ENCODE data around the gene G6PD.
A peak's percentile ranks its signal among the peaks of the same experiment; 100 is the strongest.
"Not testable (repeated sequence)": the region's sequence is repeated elsewhere in the genome, so short reads cannot be mapped to it uniquely, and the experiment has no call there.

Gene G6PD

GRCh38 chrX:154546354-154547244 is at the start of gene G6PD:
Gene G6PD, minus strand, starts transcription at chrX:154546846. Its CDS starts 691 bp downstream, at chrX:154546155.
- in situ Hi-C loops (cut with MboI; ENCODE audit: low pct_unique_long_range_greater_than_20kb, low sequenced_read_pairs, unreplicated experiment) = no loop called here
- TF ChIP-seq, protein P1, sequence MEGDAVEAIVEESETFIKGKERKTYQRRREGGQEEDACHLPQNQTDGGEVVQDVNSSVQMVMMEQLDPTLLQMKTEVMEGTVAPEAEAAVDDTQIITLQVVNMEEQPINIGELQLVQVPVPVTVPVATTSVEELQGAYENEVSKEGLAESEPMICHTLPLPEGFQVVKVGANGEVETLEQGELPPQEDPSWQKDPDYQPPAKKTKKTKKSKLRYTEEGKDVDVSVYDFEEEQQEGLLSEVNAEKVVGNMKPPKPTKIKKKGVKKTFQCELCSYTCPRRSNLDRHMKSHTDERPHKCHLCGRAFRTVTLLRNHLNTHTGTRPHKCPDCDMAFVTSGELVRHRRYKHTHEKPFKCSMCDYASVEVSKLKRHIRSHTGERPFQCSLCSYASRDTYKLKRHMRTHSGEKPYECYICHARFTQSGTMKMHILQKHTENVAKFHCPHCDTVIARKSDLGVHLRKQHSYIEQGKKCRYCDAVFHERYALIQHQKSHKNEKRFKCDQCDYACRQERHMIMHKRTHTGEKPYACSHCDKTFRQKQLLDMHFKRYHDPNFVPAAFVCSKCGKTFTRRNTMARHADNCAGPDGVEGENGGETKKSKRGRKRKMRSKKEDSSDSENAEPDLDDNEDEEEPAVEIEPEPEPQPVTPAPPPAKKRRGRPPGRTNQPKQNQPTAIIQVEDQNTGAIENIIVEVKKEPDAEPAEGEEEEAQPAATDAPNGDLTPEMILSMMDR (IDR thresholded peaks at IDR 0.05; ENCODE audit: extremely low read depth, insufficient read depth, missing control alignments) = peak; percentile 3
- DNase-seq (ENCODE audit: low spot score) = peak; percentile 95

DNA sequence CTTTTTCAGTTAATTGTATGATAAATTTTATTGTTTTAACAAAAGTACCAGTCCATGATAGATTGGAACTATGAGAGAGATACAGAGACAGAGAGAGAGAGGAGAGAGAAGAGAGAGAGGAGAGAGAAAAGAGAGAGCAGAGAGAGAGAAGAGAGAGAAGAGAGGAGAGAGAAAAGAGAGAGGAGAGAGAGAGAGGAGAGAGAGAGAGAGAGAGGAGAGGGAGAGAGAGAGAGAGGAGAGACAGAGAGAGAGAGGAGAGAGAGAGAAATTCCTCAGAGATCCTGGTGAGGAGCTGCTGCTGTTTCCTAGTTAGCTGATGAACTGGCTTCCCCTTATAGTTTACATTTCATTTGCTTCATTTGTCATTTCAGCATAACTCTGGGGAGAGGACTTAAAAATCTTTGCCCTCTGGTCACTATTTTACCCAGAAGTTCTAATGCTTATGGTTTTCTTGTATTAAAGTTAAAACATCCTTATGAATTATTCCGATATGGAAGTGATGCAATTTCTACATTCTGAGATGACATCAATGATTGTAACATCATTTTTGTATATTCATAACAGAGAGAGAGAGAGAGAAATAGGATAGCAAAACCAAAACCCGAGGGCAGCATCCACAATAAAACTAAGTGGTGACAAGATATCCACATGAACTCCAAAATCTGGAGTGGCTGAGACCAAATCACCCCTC is 49.1 kb upstream of the G6PD start:
- TF ChIP-seq, protein P1 (IDR thresholded peaks at IDR 0.05; ENCODE audit: extremely low read depth, insufficient read depth, missing control alignments) = no peak
- no peak for DNase-seq (ENCODE audit: low spot score)
- in situ Hi-C loops (cut with MboI; ENCODE audit: low pct_unique_long_range_greater_than_20kb, low sequenced_read_pairs, unreplicated experiment) = loop anchor here (25.0 kb wide), 2 partner anchors 142 to 242 kb away; partner anchors contain the start of gene SMIM9

DNA sequence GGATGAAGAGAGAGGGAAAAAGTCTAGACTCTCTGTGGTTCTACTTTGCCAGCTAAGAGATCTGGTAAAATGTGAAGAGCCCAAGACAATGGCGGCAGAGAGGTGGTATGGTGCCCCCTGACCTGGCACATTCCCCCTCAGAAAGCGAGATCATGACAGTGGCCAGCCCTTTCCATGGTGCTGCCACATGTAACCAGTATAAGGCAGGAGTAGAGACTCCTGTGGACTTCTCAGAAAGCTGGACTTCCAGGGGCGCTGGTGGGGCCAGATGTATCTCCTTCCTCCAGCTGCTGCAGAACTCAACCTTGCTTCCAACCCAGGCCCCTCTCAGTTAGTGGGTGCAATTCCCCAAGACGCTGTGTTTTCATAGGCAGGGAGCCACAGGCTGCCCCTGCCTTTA is 47.8 kb upstream of the G6PD start:
- TF ChIP-seq, protein P1 (IDR thresholded peaks at IDR 0.05; ENCODE audit: extremely low read depth, insufficient read depth, missing control alignments) = no peak
- no peak for DNase-seq (ENCODE audit: low spot score)
- in situ Hi-C loops (cut with MboI; ENCODE audit: low pct_unique_long_range_greater_than_20kb, low sequenced_read_pairs, unreplicated experiment) = loop anchor here (25.0 kb wide), 2 partner anchors 143 to 243 kb away; partner anchors contain the start of gene SMIM9

- in situ Hi-C loops (cut with MboI; ENCODE audit: low pct_unique_long_range_greater_than_20kb, low sequenced_read_pairs, unreplicated experiment) = loop anchor here (25.0 kb wide), 2 partner anchors 144 to 244 kb away; partner anchors contain the start of gene SMIM9
- no peak for DNase-seq (ENCODE audit: low spot score)
- TF ChIP-seq, protein P1 (IDR thresholded peaks at IDR 0.05; ENCODE audit: extremely low read depth, insufficient read depth, missing control alignments) = no peak
These were observed 46.6 kb upstream of the G6PD start for GRCh38 chrX:154593201-154593600.

DNA sequence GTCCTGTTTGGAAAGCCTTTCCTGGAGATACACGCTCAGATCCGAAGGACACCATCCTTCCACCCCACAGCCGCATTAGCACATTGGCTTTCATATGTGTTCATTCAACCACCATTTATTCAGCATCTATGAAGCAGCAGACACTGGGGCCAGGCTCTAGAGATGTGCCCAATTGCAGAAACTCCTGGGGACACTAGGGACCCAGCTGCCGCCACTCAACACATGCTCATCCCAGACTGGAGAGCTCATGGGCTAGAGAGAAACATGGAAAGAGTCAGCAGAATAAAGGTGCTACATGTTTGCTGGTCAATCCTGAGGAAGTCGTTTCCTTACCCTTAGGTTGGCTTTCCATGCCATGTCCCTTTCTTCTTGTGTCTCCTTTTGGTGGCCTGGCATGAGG is 45.9 kb upstream of the G6PD start:
- in situ Hi-C loops (cut with MboI; ENCODE audit: low pct_unique_long_range_greater_than_20kb, low sequenced_read_pairs, unreplicated experiment) = loop anchor here (25.0 kb wide), 2 partner anchors 145 to 245 kb away; partner anchors contain the start of gene SMIM9
- TF ChIP-seq, protein P1 (IDR thresholded peaks at IDR 0.05; ENCODE audit: extremely low read depth, insufficient read depth, missing control alignments) = no peak
- DNase-seq (ENCODE audit: low spot score) = no peak

- DNase-seq (ENCODE audit: low spot score) = not testable (repeated sequence)
- in situ Hi-C loops (cut with MboI; ENCODE audit: low pct_unique_long_range_greater_than_20kb, low sequenced_read_pairs, unreplicated experiment) = loop anchor here (25.0 kb wide), 2 partner anchors 147 to 247 kb away; partner anchors contain the start of gene SMIM9
These were observed 43.8 kb upstream of the G6PD start for GRCh38 chrX:154590415-154590814.

DNA sequence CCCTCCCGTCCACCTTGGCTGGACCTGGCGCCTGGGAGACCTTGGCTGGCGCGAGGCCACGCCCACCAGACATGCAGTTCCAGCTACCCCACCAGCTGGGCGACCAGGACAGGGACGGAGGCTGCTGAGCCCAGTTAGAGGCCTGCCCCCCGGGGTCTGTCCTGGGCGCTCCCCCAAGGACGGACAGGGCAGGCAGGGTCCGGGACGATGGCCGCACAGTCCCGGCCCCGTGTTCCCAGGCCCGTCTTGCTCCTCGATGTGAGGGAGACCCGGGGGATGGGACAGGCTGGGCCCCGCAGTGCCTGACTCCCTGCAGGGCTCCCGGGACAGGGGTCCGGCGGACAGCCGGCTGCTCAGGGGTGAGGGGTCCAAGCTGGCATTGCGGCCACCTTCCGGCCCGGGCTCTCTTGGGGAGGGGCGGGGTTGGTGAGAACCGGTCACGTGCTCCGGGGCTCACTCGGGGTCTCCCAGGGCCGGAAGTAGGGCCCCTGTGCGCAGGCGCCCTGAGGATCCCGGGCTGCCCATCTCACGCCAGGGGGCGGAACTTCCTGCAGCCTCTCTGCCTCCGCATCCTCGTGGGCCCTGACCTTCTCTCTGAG is 38.0 kb upstream of the G6PD start, which contains the start of gene CTAG1A:
TSS of gene CTAG1A (plus strand) at position 549 of the 599 bp plus-strand sequence. CDS start 74 bp downstream, outside the sequence.
- in situ Hi-C loops (cut with MboI; ENCODE audit: low pct_unique_long_range_greater_than_20kb, low sequenced_read_pairs, unreplicated experiment) = loop anchor here (25.0 kb wide), 2 partner anchors 153 to 253 kb away; partner anchors contain the start of gene SMIM9
- DNase-seq (ENCODE audit: low spot score) = not testable (repeated sequence)

GRCh38 chrX:154582994-154583393 is 36.3 kb upstream of the G6PD start:
- in situ Hi-C loops (cut with MboI; ENCODE audit: low pct_unique_long_range_greater_than_20kb, low sequenced_read_pairs, unreplicated experiment) = loop anchor here (25.0 kb wide), 2 partner anchors 154 to 254 kb away; partner anchors contain the start of gene SMIM9
- DNase-seq (ENCODE audit: low spot score) = not testable (repeated sequence)

DNA sequence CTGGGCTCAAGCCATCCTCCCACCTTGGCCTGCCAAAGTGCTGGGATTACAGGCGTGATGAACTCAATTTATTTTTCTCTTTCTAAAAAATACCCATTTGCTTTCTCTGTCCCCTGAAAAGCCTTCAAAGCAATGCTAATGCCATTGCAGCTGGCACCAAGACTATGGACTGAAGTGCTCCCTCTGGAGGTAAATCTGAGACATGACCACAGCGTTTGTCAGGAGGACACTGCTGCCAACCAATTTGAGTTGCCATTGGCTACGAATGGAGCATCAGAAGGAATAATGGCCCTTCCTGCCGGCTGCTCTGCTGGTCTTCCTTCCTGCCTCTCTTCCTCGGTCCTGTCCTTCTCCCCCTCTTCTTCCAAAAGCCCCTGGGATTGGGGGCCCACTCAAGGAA is 28.4 kb upstream of the G6PD start:
- in situ Hi-C loops (cut with MboI; ENCODE audit: low pct_unique_long_range_greater_than_20kb, low sequenced_read_pairs, unreplicated experiment) = loop anchor here (25.0 kb wide), 2 partner anchors 162 to 262 kb away; partner anchors contain the start of gene SMIM9

GRCh38 chrX:154573061-154573460 is 26.4 kb upstream of the G6PD start:
- in situ Hi-C loops (cut with MboI; ENCODE audit: low pct_unique_long_range_greater_than_20kb, low sequenced_read_pairs, unreplicated experiment); DNase-seq (ENCODE audit: low spot score): not testable (repeated sequence)

More for the DNA sequence above, 28.4 kb upstream of the G6PD start:
- not testable (repeated sequence) for DNase-seq (ENCODE audit: low spot score)

Data from GM13977 (cell line).